GM21367 (cell line): Measurements from ENCODE around the gene DYRK1B.

Experiments used
- ATAC-seq: cut with Tn5 transposase; IDR thresholded peaks from one replicate; pipeline ENCODE4 v1.9.1; 2021; ENCODE audit not compliant: unreplicated experiment

DYRK1B gene

GRCh38 chr19:39864118-39864517, 30.2 kb upstream of the DYRK1B start:
- ATAC-seq = no peak

GRCh38 chr19:39858541-39858940, 24.6 kb upstream of the DYRK1B start:
- no peak for ATAC-seq

- ATAC-seq = no peak
Observed at GRCh38 chr19:39852882-39853281, 18.9 kb upstream of the DYRK1B start.

- ATAC-seq = no peak
Observed at GRCh38 chr19:39850892-39851291, 16.9 kb upstream of the DYRK1B start.

- ATAC-seq = no peak
Observed at GRCh38 chr19:39848392-39848791, 14.4 kb upstream of the DYRK1B start.

GRCh38 chr19:39847525-39847924, 13.6 kb upstream of the DYRK1B start:
- ATAC-seq = no peak

GRCh38 chr19:39846678-39847486, 12.9 kb upstream of the DYRK1B start:
- ATAC-seq = no peak

- peak; percentile 66 for ATAC-seq
Observed at GRCh38 chr19:39845933-39846677, 12.1 kb upstream of the DYRK1B start, which contains the start of gene FBL. Gene FBL, minus strand, starts transcription at chr19:39846379. Its CDS starts 79 bp downstream, at chr19:39846300.

- ATAC-seq = peak; percentile 5
Observed at GRCh38 chr19:39845584-39845932, 11.6 kb upstream of the DYRK1B start.

- no peak for ATAC-seq
Observed at GRCh38 chr19:39845172-39845571, 11.2 kb upstream of the DYRK1B start.

GRCh38 chr19:39843919-39844793, 10.2 kb upstream of the DYRK1B start:
- no peak for ATAC-seq

- ATAC-seq = no peak
Observed at GRCh38 chr19:39842693-39843435, 8.9 kb upstream of the DYRK1B start.

GRCh38 chr19:39841041-39841440, 7.1 kb upstream of the DYRK1B start:
- no peak for ATAC-seq

- ATAC-seq = no peak
Observed at GRCh38 chr19:39840492-39840891, 6.5 kb upstream of the DYRK1B start.

GRCh38 chr19:39839678-39840327, 5.8 kb upstream of the DYRK1B start:
- no peak for ATAC-seq

GRCh38 chr19:39838569-39838968, 4.6 kb upstream of the DYRK1B start:
- ATAC-seq = no peak

- ATAC-seq = no peak
Observed at GRCh38 chr19:39837978-39838377, 4.0 kb upstream of the DYRK1B start.

- ATAC-seq = no peak
Observed at GRCh38 chr19:39834287-39834841, 402 bp upstream of the DYRK1B start.

GRCh38 chr19:39833160-39833463, 850 bp downstream of the DYRK1B start:
- no peak for ATAC-seq
